GM10248 (cell line): Measurements from ENCODE around the gene ATRAID.
A peak's percentile ranks its signal among the peaks of the same experiment; 100 is the strongest.

ENCODE experiments used
- CTCF ChIA-PET: fragments of 300-600 bp; sonication (Branson Sonifier 250); formaldehyde crosslinking; extraction: SDS; loops from one replicate; lab custom pipeline; 2021; ENCODE audit warnings: antibody characterized with exemption; lab: Yijun Ruan, JAX
- POLR2A ChIA-PET: fragments of 350-650 bp; sonication (Branson Sonifier 250); formaldehyde crosslinking; extraction: SDS; loops from one replicate; lab custom pipeline; 2020; ENCODE audit warnings: antibody characterized with exemption; lab: Yijun Ruan, JAX
- DNase-seq: peaks from one replicate; pipeline ENCODE4 v3.0.0; 2012; ENCODE audit errors: extremely low spot score
- TF ChIP-seq, protein P1 (sequence below): IDR thresholded peaks from 2 replicates; pipeline ENCODE4 v1.5.1; 2012; ENCODE audit warnings: mild to moderate bottlenecking, low read depth; ENCODE audit errors: extremely low read depth, missing control alignments, control extremely low read depth

ATRAID gene, protein sequence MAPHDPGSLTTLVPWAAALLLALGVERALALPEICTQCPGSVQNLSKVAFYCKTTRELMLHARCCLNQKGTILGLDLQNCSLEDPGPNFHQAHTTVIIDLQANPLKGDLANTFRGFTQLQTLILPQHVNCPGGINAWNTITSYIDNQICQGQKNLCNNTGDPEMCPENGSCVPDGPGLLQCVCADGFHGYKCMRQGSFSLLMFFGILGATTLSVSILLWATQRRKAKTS

DNA sequence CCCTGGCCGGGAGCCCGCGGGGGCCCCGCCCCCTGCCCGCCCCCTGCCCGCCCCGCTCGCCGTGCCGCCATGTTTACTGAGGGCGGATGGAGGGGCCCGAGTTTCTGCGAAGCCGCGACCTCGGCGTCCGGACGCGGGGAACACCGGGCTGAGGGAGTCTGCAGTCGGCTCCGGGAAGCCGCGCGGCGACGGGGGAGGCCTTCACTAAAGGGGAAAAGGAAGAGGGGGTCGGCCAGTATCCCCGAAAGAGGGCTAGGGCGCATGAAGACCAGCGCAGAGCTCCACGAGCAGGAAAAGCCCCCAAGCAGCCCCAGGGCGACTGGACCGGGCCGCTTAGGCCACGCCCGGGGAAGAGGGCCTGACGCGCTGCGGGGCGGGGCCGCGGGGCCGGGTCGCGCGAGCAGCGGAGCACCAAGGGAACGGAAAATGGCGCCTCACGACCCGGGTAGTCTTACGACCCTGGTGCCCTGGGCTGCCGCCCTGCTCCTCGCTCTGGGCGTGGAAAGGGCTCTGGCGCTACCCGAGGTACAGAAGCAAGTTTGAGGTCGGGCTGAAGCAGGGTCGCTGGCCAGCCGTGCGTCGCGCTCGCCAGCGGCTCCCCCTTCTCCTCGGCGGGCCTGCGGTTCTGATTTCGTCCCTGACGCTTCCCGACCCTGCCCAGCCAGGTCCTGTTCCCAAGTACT, at the start of gene ATRAID, which contains the start of gene SLC5A6:
Gene ATRAID, plus strand, starts transcription at position 99 of the 683 bp plus-strand sequence. Its CDS starts 328 bp downstream, at position 427.
Gene SLC5A6, minus strand, starts transcription at position 326 of the 683 bp plus-strand sequence. CDS start 4,618 bp downstream, outside the sequence.
- DNase-seq = peak; percentile 95
- ChIA-PET POLR2A (interaction anchor here (0.6 kb wide), 1 partner anchor 943 kb away, joined by 3 read pairs; no protein-coding TSS in a partner anchor), CTCF (interaction anchor here (1.0 to 2.0 kb wide), 4 partner anchors 8 to 250 kb away, joined by 3 to 4 read pairs (median 3); partner anchors contain the start of gene KHK)
- TF ChIP-seq, protein P1, sequence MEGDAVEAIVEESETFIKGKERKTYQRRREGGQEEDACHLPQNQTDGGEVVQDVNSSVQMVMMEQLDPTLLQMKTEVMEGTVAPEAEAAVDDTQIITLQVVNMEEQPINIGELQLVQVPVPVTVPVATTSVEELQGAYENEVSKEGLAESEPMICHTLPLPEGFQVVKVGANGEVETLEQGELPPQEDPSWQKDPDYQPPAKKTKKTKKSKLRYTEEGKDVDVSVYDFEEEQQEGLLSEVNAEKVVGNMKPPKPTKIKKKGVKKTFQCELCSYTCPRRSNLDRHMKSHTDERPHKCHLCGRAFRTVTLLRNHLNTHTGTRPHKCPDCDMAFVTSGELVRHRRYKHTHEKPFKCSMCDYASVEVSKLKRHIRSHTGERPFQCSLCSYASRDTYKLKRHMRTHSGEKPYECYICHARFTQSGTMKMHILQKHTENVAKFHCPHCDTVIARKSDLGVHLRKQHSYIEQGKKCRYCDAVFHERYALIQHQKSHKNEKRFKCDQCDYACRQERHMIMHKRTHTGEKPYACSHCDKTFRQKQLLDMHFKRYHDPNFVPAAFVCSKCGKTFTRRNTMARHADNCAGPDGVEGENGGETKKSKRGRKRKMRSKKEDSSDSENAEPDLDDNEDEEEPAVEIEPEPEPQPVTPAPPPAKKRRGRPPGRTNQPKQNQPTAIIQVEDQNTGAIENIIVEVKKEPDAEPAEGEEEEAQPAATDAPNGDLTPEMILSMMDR = no peak

DNA sequence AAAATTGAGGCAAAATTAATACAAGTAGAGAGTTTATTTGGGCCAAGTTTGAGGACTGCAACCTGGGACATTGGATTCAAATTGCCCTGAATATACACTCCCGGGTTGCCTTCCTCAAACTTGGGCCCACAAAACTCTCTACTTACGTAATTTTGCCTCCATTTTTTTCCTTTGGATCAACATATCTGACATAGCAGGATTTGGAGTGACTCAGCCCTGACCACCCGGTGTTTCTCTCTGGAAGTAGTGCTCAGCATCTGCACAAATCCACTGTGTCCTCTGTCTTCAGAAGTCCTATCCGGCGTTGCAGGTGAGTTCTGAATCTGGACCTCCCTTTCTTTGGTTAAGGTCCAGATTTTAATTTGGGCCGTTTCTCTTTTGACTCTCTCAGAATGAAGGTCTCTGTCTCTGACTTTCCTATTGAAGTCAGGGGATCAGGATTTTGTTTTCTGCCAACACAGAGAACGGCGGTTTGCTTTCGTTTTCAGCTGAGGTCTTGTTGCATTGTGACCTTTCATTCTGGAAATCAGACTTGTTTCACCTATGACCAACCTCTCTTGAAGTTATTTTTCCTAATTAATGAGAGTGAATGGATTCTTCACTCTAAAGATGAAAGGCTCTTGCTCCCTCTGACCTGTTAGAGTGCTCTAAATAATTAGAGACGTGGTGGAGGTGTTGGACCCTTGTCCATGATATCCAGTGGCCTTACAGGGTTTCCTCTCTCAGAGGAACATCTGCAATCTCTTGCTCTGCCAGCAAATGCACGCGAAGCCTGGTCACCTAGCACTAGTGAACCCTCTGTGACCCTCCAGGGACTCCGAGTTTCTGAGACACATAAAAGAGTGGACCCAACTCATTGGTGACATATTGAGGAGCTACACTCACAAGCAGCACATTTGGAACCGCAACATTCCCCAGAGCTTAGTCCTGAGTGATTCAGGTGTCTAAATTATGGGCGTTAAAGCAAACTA, 49.4 kb upstream of the ATRAID start:
- ChIA-PET POLR2A (no interaction called here), CTCF (interaction anchor here (0.6 to 1.5 kb wide), 2 partner anchors 13 kb away, joined by 3 read pairs; no protein-coding TSS in a partner anchor)
- TF ChIP-seq, protein P1 = no peak
- DNase-seq = no peak

DNA sequence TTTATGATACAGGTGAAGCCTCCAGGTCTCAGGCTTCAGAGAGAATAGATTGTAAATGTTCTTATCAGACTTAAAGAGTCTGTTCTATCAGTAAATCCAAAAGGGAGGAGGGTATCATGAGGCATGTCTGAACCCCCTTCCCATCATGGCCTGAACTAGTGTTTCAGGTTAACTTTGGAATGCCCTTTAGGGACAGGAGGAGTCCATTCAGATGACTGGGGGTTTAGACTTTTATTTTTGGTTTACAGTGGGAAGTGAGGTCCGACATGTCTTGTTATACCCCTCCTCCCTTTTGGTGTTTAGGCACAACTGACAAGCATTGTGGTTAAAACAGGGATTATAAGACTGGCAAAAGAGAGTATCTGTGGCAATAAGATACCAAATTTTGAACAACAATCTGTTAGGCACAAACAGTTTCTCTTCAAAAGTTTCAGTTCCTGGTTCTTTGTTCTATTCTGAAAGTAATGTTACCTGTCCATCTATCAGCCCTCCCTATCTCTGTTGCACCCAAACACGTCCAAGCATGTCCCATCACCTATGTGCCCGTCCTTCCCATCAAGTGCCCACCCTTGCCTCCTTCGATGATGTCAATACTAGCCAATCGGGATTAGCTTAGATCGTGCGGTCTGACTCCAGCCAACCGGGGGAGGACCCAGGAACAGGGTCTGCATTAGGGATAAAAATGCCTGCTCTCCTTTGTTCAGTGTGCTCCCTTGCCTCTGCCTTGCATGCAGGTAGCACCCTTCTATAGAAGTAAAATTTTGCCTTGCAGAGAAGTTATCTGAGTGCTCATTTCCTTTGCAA, 46.7 kb upstream of the ATRAID start:
- TF ChIP-seq, protein P1 = no peak
- ChIA-PET POLR2A (interaction anchor here (0.6 kb wide), 1 partner anchor 68 kb away, joined by 3 read pairs; no protein-coding TSS in a partner anchor), CTCF (interaction anchor here (1.1 kb wide), 1 partner anchor 27 kb away, joined by 3 read pairs; no protein-coding TSS in a partner anchor)
- no peak for DNase-seq

DNA sequence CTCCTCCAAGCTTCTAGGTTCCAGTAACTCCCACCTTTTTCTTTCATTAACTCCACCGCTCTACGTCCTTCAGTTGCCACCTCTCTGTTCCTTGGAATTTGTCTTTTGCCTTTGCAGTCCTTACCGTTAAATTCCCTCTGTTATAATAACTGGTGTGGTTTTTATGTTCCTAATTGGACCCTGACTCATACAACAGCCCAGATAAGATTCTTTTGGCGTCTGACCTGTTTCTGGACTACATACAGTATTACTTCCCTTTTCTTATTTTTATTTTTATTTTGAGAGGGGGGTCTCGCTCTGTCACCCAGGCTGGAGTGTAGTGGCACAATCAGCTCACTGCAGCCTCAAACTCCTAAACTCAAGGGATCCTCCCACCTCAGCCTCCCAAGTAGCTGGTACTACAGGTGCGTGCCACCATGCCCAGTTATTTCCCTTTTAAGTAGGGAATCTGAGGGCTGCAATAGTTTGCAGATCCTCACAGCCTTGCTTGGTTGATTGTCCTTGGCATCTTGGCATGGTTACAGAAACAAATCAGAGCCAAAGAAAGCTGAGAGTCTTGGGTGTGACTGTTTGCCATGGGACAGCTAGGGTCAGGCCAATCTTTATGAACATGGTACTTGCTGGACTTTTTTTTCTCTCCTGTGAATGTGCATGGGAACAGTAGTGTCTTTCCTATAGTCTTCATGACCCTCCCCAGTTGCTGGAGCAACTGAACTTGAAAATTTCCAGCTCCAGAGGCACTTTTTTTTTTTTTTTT, 41.1 kb upstream of the ATRAID start:
- DNase-seq = no peak
- TF ChIP-seq, protein P1 = no peak
- ChIA-PET POLR2A (no interaction called here), CTCF (interaction anchor here (0.9 to 2.6 kb wide), 17 partner anchors 11 to 209 kb away, joined by 3 to 30 read pairs (median 4); partner anchors contain the start of genes PREB and TCF23)

DNA sequence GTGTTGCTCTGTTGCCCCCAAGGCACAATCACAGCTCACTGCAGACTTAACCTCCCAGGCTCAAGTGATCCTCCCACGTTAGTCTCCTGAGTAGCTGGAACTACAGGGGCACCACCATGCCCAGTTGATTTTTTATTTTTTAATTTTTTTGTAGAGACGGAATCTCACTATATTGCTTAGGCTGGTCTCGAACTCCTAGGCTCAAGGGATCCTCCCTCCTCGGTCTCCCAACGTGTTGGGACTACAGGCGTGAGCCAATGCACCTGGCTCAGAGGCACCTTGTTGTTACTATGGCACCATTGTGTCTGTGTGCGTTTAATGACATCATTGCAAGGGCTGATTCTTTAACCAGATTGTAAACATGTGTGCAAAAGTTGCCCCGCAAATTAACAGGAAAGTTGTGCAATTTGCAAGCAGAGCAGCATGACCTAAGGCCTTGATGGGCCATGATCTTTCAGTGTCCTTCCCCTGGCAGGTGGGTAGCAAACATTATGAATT, 40.4 kb upstream of the ATRAID start:
- TF ChIP-seq, protein P1 = no peak
- POLR2A ChIA-PET = no interaction called here
- DNase-seq = no peak
- CTCF ChIA-PET = interaction anchor here (0.9 to 2.6 kb wide), 9 partner anchors 11 to 209 kb away, joined by 3 to 30 read pairs (median 7); partner anchors contain the start of genes PREB and TCF23
